Skin epidermis (tissue), 12 donors: ENCODE measurements around the gene LRMDA.
"Not testable (repeated sequence)": the region's sequence is repeated elsewhere in the genome, so short reads cannot be mapped to it uniquely, and the experiment has no call there.

ENCODE experiments used
- H3K27ac ChIP-seq, 21 experiments: fragments of 200-600 bp; sonication (generic) in 11 of 21; one replicate each; pipeline ENCODE4 v1.5.0; 2020; ENCODE audit warnings: mild to moderate bottlenecking in 3 of 21, inconsistent platforms in 2 of 21, moderate library complexity in 2 of 21
- H3K4me3 ChIP-seq, 7 experiments: fragments of 200-600 bp; sonication (generic) in 2 of 7; one replicate each; pipeline ENCODE4 v1.5.0; 2020; ENCODE audit warnings: inconsistent platforms in 2 of 7, mild to moderate bottlenecking in 2 of 7, moderate library complexity in 1 of 7

LRMDA gene

DNA sequence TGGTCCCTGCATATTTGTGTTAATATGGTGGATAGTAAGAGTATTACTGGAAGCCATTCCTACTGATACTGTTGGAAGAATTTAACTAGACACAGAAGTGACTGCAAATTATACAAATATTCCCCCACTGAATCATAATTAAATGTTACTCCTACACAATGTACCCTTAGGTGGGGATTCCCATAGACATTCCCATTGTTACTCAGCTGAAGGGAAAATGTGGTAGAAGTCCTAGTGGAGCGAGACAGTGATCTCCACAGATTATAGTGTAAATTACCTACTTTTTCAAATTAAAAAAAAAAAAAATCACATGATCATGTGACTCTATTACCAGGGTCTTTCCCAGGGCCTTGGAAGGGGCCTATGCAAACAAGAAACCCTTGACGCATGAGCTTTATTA, 611.8 kb downstream of the LRMDA start:
- Histone ChIP-seq H3K4me3 (no peak overlapping the region), H3K27ac (no peak overlapping the region)

DNA sequence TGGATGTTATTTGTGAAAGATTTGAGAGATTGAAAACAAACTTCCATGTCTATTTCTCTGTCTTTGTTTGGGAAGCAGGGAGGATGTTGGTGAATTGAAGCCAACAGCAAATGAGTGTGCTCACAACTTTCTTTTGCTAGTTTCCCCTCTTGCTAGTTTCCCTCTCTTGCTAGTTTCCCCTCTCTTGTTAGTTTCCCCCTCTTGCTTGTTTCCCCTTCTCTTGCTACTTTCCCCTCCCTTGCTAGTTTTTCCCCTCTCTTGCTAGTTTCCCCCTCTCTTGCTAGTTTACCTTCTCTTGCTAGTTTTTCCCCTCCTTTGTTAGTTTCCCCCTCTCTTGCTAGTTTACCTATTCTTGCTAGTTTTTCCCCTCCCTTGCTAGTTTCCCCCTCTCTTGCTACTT, 613.3 kb downstream of the LRMDA start:
- H3K27ac ChIP-seq, result no peak overlapping the region

DNA sequence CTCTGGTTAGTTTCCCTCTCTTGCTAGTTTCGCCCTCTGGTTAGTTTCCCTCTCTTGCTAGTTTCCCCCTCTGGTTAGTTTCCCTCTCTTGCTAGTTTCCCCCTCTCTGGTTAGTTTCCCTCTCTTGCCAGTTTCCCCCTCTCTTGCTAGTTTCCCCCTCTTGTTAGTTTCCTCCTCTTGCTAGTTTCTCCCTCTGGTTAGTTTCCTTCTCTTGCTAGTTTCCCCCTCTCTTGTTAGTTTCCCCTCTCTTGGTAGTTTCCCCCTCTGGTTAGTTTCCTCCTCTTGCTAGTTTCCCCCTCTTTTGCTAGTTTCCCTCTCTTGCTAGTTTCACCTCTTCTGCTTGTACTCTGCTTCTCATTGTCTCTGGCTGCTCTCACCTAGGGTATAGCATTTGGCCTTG, 613.8 kb downstream of the LRMDA start:
- H3K4me3 ChIP-seq, result no peak overlapping the region
- H3K27ac ChIP-seq, result no peak overlapping the region

More for the DNA sequence above, 613.3 kb downstream of the LRMDA start:
- H3K4me3 ChIP-seq, result no peak overlapping the region

DNA sequence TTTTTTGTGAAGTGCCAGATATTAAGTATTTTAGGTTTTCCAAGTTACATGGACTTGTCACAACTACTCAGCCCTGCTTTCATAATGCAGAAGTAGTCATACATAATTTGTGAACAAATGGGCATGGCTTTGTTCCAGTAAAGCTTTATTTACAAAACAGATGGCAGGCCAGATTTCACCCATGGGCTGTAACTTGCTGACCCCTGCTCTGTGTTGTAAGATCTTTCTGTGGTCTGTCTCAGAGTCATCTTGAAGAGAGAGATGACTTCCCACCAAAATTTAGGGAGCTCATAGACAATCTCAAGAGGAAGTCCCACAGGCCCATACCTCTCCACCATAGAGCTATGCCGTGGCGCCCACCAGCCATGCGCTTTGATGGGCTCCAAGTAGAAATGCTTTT, 616.1 kb downstream of the LRMDA start:
- Histone ChIP-seq H3K4me3 (no peak overlapping the region), H3K27ac (no peak overlapping the region)

DNA sequence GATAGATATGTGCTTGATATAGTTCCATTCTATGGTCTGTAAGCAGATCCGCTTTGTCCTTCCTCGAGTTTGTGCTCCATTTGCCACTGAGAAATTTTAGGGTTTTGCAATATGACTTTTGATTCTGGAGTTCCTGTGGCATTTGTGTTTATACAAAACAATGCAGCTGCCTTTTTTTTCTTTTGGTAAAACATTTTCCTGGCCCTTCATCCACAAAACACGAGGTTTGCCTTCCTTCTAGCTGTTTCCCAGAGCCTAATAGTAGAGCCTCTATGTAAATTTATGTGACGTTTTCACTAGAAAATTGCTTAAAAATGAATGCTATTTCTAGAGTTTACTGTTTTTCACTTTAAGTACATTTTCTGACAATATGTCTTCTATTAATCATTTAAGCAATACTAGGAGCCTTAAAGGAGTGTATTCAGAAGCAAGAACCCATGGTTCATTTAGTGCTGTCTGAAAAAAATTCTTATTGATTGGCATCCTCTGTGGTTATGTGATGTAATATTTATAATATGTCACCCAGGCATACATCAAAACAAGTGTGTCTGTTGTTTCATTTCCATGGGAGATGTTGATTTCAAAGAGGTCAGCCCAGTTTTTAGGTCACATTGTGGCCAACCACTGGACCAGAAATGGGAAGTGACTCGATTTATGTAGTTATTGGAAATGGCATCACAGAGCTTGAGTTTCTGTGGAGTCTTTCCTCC, 618.3 kb downstream of the LRMDA start:
- no peak overlapping the region for H3K4me3 ChIP-seq
- no peak overlapping the region for H3K27ac ChIP-seq

DNA sequence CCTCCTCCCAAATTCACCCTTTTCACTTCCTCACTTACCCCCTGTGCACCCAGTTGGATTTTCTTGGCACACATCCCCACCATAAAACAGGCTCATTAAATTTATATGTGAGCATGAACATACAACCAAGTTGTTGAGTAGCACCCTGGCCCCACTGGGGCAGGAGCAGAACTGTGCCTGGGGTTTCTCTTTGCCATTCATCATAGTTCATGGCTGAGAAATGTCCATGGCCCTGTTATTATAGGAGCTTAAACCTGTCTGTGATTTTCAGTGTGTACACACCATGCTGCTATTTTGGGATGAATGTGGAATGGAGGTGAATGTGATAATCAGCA, 618.8 kb downstream of the LRMDA start:
- H3K27ac ChIP-seq, result no peak overlapping the region
- H3K4me3 ChIP-seq, result no peak overlapping the region

DNA sequence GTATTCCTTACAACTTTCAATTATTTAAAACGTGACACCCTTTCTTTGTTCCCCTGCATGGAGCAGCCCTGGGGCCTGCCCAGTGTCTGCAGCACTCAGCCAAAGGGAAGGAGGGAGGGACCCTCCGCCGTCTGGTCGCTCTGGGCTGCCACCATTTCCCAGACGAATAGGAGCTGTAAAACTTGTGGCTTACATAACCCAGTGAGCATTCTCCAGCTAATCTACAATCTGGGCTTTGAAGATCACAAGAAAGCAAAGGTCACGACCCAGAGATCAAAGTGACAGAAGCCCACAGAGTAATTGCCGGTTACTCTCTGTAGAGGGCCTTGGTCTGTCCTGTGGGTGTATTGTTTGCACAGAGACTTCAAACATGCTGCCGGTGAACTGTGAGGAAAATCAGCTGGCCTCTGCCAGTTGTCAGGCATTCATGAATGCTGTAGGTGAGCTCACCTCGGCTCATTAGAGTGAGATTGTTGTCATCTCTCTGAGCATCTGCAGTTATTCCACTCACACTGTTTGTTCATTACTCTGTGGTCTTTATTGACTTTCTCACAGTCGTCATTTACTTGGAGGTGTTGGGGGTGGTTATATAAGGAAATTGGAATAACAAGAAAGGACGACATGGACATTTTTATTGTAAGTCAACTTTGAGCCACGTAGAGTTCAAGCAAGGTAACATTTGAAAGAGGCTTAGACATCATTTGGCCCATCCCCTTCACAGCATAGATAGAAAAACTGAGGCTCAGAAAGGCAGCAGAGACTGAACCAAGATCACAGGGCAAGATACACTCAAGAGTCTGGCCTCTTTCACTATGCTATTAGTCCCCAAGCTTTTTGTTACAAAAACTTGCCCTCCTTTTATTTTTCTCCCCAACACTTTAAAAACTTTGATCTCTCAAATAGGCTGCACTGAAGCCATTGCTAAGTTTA, 619.8 kb downstream of the LRMDA start:
- no peak overlapping the region for H3K27ac ChIP-seq

DNA sequence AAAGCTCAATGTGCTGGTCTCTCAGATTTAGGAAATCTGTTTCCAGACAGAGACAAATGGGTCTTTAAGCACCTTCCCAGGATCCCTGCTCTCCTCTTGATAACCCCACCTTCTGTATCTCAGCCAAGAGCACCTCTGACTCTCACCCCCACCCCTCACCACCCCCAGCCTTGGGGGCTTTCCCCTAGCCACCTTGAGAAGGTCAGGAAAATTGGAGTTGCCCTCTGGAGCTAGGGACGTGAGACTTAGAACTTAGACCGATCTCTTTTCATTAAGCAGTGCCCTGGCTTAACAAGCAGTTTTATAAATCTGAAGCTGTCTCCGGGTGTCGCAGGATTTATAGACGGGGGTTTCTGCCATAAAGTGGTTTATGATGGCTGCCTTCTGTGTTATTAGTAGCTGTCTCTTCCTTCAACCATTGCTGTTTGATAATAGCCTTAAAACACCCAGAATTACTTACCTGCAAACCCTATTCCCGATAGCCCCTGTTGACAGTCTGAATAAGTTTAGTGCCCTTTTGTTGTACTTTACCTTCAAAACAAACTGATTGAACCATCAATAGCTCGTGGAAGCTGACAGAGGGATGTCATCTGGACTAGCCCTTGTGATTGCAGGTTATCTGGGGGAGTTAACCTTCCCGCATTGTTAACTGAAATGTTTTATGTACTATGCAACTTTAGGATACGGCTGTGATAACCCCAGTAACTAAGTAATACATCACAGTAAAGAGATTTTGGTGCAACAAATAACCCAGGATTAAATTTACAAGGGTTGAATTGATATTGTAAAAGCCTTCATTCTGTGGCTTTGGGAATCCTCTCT, 621.5 kb downstream of the LRMDA start:
- Histone ChIP-seq H3K4me3 (no peak overlapping the region), H3K27ac (no peak overlapping the region)

More for the DNA sequence above, 619.8 kb downstream of the LRMDA start:
- no peak overlapping the region for H3K4me3 ChIP-seq

DNA sequence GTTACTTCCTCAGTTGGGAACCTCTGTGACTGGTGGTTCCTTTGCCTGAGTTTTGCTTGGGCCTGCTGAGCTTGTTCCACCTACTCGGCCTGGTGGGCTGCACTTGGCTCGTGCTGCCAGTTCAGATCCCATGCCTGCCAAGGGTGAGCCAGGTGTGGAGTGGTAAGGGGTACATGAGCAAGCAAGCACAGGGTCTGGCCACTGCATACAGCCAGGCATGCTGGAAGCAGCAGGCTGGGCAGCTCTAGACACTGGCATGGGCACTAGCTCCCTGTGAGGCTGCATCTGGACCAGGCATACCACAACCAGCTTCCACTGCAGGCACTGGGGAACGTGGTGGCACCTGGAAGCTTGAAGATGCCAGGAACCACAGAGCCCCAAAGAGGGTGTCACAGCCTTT, 624.0 kb downstream of the LRMDA start:
- H3K27ac ChIP-seq, result no peak overlapping the region
- no peak overlapping the region for H3K4me3 ChIP-seq

DNA sequence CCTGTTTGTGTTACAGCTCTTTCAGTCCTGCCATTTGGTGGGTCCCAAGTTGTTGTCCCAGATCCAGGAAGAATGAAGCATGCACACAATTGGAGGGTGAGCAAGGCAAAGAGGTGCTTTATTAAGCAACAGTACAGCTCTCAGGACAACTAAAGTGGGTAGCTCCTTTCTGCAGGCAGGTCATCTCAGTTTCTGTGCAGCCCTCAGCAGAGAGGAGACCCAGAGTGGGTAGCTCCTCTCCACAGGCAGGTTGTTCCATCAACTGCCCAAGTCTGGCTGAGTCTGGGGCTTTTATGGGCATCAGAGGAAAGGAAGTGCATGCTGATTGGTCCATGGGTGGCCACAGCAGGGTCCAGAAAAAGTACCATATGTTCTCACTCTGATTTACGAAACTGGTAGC, 624.5 kb downstream of the LRMDA start:
- no peak overlapping the region for H3K4me3 ChIP-seq

DNA sequence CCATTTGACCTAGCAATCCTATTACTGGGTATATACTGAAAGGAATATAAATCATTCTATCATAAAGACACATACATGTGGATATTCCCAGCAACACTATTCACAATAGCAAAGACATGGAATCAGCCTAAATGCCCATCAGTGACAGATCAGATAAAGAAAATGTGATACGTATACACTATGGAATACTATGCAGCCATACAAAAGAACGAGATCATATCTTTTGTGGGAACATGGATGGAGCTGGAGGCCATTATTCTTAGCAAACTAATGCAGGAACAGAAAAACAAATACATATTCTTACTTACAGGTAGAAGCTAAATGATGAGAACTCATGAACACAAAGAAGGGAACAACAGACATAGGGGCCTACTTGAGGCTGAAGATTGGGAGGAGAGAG, 629.6 kb downstream of the LRMDA start:
- H3K4me3 ChIP-seq, H3K27ac ChIP-seq: not testable (repeated sequence)

More for the DNA sequence above, 624.5 kb downstream of the LRMDA start:
- H3K27ac ChIP-seq, result no peak overlapping the region

DNA sequence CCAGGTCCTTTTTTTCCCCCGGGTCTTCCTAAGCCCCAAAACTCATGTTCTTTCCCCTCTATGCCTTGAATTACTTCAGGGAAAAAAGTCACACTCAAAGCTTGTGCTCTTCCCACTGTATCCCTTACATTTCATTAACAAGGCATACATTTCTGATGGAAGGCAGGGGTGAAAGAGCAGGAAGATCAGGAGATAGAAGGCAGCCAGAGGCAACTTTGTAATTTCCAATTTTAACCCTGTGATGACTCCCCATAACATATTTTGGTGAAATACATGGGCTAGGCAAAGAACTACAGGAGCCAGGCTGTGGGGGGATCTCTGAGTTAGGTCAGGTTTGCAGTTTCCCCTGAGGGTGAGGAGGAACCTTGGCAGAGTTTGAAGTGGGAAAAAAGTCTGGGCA, 635.0 kb downstream of the LRMDA start:
- H3K27ac ChIP-seq, result no peak overlapping the region
- no peak overlapping the region for H3K4me3 ChIP-seq

DNA sequence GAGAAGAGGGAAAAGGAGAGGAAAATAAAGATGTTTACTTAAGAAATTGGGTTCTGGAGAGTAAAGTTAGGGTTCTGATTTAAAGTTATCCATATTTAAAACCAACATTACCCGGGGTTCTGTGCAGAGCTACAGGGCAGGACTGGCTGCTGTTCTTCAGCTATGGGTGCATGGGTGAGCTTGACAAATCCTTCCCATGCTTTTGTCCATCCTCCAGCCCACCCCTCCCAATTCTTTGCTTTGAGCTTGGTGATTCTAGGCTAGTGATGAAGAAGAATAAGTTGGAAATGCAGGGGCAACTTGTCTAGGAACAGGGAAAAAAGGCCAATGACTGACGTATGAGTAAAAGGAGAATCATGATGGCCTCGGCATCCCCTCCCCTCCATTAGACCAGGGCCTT, 636.0 kb downstream of the LRMDA start:
- Histone ChIP-seq H3K27ac (no peak overlapping the region), H3K4me3 (no peak overlapping the region)

DNA sequence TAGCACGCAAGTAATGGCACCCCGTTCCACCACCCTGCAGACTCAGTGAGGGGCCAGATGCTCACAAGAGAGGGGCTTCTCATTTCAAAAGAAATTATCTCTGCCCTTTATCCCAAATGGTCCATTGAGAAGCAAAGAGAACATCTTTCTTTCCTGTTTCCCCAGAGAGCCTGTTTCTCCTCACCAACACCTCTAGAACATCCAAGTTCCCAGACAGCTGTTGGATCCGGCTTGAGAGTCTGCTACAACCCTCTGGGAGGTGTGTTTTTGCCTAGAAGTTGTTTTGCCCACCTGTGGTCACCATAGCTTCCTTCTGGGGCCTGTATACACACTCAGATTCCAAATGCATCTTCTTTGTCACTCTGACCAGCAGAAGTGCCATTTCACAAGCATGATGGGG, 637.4 kb downstream of the LRMDA start:
- Histone ChIP-seq H3K27ac (no peak overlapping the region), H3K4me3 (no peak overlapping the region)

DNA sequence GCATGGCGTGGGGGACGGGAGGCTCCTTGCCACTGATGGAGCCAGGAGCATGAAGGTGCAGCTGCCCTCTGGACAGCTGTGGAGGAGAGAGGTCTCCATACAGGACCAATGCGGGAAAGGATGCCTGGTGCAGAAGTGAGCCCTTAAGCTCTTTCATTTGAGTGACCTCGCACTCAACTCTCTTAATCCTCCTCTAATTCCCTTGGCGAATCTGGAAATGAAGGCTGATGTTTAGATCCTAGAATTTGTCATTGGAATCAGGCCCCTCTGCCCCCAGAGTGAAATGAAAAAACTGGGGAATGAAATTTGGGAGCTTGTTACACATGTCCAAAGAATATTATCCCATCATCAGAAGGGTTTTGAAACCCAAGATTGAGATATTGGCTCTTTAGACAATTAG, 639.5 kb downstream of the LRMDA start:
- Histone ChIP-seq H3K4me3 (no peak overlapping the region), H3K27ac (peak overlapping the region in 3 of 21 experiments; percentile 20 to 67 (median 33))

DNA sequence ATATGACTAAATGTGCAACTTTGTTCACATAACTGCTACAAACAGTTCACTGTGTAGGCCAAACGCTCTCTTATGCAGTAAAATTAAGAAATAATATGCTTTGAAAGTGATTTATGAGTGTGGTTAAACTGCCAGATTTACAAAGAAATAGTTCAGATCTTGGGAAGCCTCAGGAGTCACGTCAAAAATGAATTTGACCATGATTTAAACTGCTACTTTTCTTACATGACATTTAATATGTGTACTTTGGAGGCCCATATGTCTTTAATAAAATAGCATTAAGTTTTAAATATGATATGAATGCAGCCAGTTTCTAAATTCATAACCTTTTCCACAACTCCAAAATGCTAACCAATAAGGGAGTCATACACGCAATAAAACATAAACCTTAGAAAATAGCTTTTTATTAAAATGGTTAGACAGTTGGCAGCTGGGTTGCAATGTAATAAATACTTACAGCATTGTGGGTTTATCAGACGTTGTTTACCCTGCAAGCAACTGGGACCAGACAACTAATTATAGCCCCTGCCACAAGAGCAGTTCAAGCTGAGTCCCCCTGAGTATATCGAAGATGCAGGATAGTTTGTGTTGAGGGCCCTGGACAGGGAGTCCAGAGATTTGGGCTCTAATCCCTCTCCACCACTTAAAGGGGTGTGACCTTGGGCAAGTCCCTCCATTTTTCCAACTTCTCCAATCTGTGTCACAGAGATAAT, 640.4 kb downstream of the LRMDA start:
- peak overlapping the region in 2 of 21 experiments; percentile 14 to 16 for H3K27ac ChIP-seq

DNA sequence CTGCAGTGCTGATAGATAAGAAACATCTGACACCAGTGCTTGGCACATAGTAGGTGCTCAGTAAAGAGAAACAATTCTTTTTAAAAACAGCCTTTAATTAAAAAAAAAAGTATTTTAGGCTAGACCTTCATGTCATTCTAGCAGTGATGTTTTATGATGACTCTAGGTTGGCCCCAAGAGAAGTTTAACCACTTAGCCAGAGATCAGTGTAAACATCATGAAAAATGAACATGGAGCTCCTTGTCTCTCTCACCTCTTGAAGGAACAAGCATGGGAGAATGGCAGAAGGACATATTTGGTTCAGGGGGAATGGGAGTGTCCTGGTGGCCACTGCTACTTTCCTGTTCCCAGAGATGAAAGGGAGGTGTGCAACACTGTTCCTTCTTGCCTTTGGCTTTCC, 641.0 kb downstream of the LRMDA start:
- no peak overlapping the region for H3K4me3 ChIP-seq
- peak overlapping the region in 1 of 21 experiments; percentile 16 for H3K27ac ChIP-seq

More for the DNA sequence above, 640.4 kb downstream of the LRMDA start:
- H3K4me3 ChIP-seq, result no peak overlapping the region

DNA sequence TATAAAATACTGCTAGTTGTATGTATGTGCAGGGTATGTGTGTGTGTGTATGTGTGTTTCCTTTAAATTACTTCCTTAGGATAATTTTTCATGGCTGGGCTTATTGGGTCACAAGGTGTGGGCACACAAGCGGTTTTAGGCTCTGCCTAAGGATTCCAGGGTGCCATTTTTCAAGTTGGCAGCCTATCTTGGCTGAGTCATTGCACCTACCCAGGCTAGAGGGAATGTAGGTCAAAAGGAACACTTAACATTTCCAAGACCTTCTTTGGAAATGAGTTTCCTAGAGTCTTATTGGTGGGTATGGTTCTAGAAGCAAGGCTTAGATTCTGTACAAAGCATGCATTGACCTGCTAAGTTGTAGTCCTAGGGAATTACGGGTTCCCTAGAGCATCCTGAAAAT, 642.1 kb downstream of the LRMDA start:
- H3K27ac ChIP-seq, result no peak overlapping the region
- no peak overlapping the region for H3K4me3 ChIP-seq

DNA sequence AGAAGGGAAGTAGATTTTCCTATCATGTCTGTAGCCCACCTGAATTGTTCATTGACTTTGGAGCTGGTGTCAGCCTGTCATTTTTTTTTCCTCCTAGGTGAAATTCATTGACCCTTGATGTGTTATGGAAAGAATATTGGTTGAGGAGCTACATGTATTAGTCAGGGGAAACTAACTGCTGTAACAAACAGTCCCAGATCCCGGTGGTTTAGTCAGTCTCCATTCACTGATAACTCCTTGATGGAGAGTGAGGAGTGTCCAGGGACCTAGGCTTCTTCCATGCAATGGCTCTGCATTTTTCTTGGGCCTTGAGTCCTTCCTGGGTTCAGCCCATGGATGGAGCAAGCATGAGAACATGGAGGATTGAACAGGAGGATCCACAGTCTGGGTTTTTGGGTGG, 643.2 kb downstream of the LRMDA start:
- no peak overlapping the region for H3K27ac ChIP-seq
- H3K4me3 ChIP-seq, result no peak overlapping the region

DNA sequence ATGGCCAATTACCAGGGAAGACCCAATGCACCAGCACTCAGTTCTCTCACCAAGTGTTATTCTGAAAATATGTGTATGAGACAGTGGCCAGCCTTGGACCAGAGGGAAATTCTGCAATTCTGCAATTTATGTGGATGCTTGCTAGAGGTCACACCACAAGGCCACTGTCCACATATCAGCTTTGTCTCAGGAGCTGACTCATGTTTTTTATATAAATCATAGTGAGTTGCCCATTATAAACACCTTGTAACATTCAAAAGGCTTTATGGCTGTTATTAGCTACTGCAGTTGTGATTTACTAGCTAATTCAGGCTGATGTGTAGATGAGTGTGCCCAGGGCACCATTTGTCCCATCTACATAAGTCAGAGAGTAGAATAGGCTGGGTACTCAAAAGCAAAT, 649.0 kb downstream of the LRMDA start:
- H3K27ac ChIP-seq, result no peak overlapping the region
- no peak overlapping the region for H3K4me3 ChIP-seq
